SW 1271 (cell line): Measurements from ENCODE around the gene GALNT18.
"Not testable (repeated sequence)": the region's sequence is repeated elsewhere in the genome, so short reads cannot be mapped to it uniquely, and the experiment has no call there.

ENCODE experiments used
- DNase-seq, 2 experiments: peaks; one replicate each; lab custom pipeline; 2025; lab: John Stamatoyannopoulos, UW

The GALNT18 gene

DNA sequence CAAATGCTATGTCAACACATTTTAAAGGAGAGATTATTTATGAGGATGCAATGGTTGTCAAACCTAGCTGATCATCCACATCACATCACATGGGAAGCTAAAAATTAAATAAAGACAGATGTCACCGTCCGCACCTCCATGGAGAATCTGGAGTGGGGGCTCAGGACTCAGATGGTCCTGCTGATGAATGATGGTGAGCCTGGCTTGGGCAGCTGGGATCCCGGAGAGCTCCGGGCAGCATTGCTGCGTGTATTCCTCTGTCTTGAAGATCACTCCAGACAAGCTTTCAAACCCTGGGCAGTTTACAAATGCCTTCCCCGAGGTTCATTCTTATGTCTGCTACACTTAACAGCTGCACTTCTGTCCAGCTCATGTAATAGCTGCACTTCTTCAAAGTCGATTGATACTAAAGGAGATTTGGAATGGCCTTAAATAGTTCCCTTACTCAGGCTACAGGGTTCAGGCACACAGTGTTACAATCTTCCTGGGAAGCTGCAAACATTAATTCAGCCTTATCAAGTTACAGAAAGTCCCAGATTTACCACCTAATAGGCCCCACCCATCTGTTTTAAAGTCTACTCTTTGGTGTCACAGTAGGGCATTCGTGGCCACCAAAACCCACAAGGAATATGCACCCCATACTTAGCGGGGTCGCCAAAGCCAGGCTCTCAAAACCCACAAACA lies 234.0 kb downstream of the GALNT18 start:
- no peak for DNase-seq

DNA sequence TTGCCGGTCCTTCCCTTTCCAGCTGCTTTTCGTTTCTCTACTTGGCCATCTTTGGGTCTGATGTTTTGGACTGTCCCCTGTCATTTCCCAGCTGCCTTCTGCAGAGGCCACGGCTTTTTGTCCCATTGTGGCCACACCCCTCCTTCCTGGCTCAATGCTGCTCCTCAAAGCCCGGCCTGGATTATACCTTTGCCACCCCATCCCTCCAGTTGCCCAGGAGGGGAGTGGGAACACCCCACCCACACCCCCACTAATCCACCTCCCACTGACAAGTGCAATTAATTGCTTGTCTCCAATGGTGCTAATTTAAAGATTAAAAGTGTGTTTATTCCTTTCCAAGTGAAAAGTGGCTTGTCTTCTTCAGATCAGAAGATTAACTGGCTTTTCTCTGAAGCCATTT lies 234.6 kb downstream of the GALNT18 start:
- DNase-seq = no peak

DNA sequence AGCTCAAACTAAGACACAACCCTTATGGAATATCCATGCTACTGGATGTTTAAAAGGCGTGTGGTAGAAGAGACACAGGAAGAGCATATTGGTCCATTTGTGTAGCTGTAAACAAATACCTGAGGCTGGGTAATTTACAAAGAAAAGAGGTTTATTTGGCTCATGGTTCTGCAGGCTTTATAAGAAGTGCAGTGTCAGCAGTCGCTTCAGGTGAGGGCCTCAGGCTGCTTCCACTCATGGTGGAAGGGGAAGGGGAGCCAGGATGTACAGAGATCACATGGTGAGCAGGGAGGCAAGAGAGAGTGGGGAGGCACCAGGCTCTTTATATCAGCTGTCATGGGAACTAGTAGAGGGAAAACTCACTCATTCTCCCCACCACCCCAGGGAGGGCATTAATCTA lies 237.0 kb downstream of the GALNT18 start:
- no peak for DNase-seq

DNA sequence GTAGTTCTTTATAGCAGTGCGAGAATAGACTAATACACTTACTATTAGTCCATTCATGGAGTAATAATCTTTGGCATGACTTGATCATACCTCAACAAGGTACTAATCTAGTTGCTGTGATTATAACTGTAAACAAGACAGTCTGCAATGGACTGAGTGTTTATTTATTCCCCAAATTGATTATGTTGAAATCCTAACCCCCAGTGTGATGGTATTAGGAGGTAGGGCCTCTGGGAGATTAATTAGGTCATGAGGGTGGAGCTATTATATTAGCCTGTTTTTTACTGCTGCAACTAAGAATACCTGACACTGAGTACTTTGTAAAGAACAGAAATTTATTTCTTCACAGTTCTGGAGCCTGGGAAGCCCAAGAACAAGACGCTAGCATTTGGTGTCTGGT lies 237.8 kb downstream of the GALNT18 start:
- DNase-seq = no peak

GRCh38 chr11:11382858-11383532 lies 238.8 kb downstream of the GALNT18 start:
- no peak for DNase-seq

DNA sequence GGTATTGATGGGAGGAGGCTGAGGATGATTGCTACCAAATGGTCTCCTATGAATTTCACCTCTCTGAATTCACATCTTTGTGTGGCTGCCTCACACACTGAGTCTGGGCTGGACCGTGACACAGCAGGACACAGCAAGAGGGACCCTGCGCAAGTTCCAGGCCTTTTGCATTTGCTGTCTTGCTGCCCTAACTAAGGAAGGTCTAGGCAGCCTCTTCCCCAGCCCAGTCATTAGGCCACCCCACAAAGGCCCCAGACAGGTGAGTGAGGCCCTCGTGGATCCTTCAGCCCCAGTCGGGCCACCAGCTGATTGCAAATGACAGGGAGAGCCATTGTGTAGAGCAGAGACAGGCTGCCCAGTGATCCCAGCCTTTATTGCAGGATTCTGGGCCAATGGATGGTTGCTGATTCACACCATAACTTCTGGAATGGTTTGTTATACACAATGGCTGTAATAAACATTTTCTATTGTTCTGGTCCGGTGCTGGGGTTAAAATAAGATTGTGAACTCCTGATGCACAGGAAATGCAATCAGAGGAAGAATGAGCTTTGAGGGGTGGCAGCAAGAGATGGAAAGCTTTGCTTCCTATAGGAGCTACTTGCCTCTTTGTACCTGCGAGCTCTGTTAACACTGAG lies 240.2 kb downstream of the GALNT18 start:
- no peak for DNase-seq

DNA sequence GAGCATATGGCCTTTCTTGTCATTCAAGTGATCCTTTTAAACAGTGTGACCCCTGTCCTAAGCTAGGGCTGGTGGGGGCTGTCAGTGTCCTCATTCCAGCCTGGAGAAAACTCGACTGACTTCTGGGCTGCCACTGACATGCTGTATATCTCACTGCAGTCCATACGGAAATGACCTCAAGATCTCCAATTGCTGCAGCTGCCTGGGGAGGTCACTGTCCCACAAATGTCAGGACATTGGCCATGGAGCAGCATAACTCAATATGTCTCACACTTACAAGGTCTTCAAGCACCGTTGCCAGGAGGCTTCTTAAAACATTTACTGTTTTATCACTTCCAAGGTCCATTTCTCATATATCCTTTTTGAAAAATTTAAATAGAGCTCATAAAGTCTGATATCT lies 240.9 kb downstream of the GALNT18 start:
- DNase-seq = no peak

DNA sequence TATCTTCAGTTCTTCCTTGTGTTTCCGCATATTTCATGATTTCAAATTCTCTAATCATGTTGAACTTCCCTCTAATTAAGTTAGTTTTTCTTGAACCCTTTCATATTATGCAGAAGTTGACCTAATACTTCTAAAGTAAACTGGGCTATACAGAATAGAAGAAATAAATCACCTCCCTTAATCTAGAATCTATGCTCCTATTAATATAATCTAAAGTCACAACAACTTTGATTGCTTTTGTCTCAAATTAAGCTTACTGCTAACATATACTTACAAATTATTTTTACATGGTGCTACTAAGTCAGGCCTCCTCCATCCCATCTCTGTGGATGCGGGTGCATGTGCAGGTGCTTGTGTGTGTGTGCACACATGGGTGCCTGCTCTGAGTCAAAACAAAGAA lies 241.5 kb downstream of the GALNT18 start:
- DNase-seq = no peak

DNA sequence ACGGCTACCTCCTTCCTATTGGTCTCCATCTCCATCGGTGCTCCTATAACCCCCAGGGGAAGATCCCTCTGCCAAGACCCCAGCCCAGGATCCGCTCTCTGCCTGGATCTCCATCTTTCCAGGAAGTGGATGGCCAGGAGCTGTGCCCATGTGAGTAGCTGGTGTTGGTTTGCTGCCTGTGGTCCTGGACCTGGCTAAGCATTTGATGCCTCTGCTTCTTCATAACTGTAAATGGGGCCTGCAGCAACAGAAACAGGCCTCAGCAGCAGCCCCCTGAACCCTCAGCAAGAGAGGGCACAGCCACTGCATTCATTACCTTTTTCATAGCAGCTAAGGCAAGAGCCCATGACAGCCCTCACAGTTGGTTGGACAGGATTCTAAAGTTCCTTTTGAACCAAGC lies 242.1 kb downstream of the GALNT18 start:
- no peak for DNase-seq

GRCh38 chr11:11378184-11378940 lies 243.4 kb downstream of the GALNT18 start:
- no peak for DNase-seq

GRCh38 chr11:11374358-11375148 lies 247.3 kb downstream of the GALNT18 start:
- DNase-seq = no peak

- DNase-seq = no peak
These were observed 247.9 kb downstream of the GALNT18 start for GRCh38 chr11:11373934-11374333.

- DNase-seq = no peak
These were observed 249.3 kb downstream of the GALNT18 start for GRCh38 chr11:11372461-11372860.

- DNase-seq = no peak
These were observed 250.9 kb downstream of the GALNT18 start for GRCh38 chr11:11370962-11371303.

GRCh38 chr11:11370255-11370961 lies 251.4 kb downstream of the GALNT18 start:
- no peak for DNase-seq

DNA sequence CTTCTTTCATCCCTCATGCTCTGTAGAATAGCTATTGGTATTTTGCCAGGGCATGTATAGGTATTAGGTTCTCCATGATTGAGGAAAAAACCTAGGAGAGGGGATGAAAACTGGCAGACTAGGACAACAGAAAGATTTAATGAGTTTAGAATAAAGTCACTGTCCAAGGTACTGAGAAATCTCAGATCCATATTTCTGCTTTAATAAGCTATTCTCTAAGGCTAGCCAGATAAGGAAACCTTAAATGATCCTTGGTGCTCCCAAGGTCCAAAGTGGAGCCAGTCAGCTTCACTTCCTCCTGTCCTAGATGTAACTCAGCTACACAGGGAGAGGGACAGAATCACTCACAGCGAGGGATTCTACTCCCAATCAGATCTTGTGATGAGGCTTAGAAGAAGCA lies 255.0 kb downstream of the GALNT18 start:
- DNase-seq = no peak

DNA sequence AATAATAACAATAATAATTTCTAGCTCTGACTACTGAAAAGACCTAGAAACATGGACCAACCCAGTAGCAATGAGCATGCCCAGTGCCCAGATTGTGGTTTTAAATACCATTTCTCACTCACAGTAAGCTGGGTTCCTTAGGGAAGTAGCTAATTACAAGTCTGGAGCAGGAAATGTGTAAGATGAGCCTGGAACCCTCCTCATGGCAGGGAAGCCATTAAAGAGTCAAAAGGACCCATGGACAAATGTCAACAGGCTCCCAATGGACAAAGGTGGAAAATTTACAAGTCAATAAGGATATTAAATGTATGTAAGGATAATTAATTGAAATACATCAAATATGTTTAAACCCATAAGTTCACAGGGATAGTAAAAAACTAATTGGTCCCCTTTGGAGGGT lies 258.1 kb downstream of the GALNT18 start:
- no peak for DNase-seq

- no peak for DNase-seq
These were observed 262.2 kb downstream of the GALNT18 start for GRCh38 chr11:11359611-11360010.

GRCh38 chr11:11356842-11357241 lies 265.0 kb downstream of the GALNT18 start:
- DNase-seq = no peak

DNA sequence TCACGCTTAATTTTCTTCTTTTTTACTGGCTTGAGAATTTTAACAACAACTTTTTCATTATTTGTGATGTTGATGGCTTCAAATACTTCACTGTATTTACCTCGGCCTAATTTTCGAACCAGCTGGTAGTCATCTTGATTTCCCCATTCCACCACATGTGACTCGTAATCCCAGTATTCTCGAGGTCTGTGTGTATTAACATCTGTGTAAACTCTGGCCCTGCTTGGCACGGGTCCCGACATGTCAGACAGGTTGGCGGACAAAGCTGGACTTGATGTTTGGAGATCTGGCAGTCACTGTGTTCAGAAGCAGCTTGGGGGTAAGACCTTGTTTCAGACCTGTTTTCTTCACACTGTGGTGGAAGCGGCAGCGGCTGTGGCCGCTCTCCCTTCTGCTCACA lies 268.9 kb downstream of the GALNT18 start, which contains the start of gene CSNK2A3:
CSNK2A3 (minus strand) TSS at position 373 of the 400 bp plus-strand sequence; CDS start at position 242, 131 bp downstream.
- DNase-seq = not testable (repeated sequence)

GRCh38 chr11:11351851-11352250 lies 270.0 kb downstream of the GALNT18 start:
- DNase-seq = not testable (repeated sequence)
